Peyer's patch (tissue), 4 donors: ENCODE data around the gene CYTH3.

Source experiments
- CTCF ChIP-seq, 6 experiments: fragments of 450-650 bp in 4 of 6; fragments of 200-600 bp in 2 of 6; sonication (generic) in 1 of 6; IDR thresholded peaks; one replicate each; pipeline ENCODE4 v1.5.1; 2017 to 2019; ENCODE audit warnings: antibody characterized with exemption in 6 of 6, mild to moderate bottlenecking in 3 of 6, moderate library complexity in 1 of 6
- POLR2A ChIP-seq, 2 donors: fragments of 450-650 bp; IDR thresholded peaks; one replicate each; pipeline ENCODE4 v1.5.1; 2017; ENCODE audit warnings: antibody characterized with exemption in 2 of 2, mild to moderate bottlenecking in 2 of 2, moderate library complexity in 2 of 2

DNA sequence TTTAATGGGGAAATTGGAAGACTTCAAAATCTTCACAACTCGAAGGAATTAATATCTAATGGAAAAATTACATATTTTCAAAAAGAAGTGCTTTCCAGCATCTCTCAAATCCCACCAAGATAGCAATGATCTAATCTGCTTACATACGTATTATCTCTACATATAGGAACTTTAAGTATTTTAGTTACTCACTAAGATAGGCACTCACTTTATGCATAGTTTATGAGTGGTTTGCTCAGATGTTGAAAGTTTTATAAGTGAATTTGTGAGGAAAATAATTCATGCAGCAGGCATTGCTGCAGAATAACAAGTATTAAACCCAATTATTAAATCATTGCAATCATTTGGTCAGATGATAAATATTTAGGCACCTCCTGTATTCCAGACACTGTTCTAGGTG, 2.3 kb upstream of the CYTH3 start:
- TF ChIP-seq CTCF (IDR thresholded peaks at IDR 0.05) (no peak), POLR2A (IDR thresholded peaks at IDR 0.05) (no peak)
